Activated CD4-positive, CD25-positive, alpha-beta regulatory T cell treated with anti-CD3 and anti-CD28 coated beads, Interleukin-2, amount 50 U/mL, for 24 hours (primary cell): ENCODE data around the gene APLP2.
"Not testable (repeated sequence)": the region's sequence is repeated elsewhere in the genome, so short reads cannot be mapped to it uniquely, and the experiment has no call there.

ENCODE experiments used
- ATAC-seq, 2 donors: fragments of 150-1000 bp; cut with Tn5 transposase; one replicate each; pipeline ENCODE4 v1.10.0; 2021; ENCODE audit warnings: mild to moderate bottlenecking in 1 of 2, moderate library complexity in 1 of 2

APLP2 gene

DNA sequence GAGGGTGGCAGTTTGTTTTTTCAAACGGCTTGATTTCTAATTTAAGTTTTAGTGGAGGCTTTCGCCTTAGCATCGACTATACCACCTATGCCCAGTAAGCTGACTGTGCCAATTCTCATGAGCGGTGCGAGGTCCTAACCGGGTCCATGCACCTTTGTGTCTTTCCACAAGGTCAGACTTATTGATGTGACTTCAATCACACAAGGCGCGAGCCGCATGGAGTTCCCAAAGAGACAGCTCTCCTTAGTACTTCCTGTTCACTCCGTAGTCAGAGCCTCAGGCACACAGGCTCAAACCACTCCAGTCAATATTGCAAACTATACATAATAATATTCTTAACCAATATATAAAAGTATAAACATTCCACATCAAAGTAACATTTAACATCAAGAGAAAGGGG is 108.1 kb downstream of the APLP2 start:
- no peak for ATAC-seq

DNA sequence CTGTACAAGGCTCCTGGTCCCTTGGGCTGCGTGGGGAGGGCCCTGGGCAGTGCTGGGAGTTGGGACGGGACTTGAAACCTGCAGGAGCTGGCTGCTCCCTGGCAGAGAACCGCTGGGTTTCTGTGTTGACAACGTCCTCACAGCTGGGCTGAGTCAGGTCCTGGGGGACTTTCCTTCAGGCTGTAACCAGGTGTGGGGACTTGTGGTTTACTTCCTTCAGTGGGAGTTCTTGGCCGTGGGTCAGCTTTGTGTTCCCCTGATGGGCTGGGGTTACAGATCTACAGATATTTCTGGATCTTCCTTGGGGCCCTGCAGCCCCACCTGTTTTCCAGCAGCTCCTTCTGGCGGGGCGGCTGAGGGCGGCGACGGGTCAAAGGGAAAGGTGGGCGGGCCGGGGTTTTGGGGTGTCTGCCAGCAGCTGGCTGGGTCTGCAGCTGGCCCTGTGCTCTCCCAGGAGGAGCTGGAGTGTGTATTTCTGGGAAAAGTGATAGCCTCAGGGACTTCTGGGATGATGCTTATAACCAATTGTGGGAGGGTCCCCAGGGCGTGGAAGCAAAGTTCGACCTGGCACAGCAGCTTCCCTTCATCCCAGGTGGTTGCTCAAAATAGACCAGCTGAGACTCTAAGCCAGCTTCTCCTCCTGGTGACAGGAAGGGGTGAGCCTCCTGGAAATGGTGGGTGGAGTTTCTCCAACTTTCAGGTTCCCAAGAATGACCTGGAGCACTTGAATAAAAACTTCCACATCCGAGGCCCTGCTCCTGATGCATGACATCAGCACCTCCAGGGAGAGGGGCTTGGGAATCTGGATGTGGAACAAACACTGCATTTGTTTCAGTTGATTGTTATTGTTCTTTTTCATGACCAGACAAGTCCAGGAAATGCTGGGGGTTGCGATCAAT is 109.0 kb downstream of the APLP2 start:
- ATAC-seq = no peak

DNA sequence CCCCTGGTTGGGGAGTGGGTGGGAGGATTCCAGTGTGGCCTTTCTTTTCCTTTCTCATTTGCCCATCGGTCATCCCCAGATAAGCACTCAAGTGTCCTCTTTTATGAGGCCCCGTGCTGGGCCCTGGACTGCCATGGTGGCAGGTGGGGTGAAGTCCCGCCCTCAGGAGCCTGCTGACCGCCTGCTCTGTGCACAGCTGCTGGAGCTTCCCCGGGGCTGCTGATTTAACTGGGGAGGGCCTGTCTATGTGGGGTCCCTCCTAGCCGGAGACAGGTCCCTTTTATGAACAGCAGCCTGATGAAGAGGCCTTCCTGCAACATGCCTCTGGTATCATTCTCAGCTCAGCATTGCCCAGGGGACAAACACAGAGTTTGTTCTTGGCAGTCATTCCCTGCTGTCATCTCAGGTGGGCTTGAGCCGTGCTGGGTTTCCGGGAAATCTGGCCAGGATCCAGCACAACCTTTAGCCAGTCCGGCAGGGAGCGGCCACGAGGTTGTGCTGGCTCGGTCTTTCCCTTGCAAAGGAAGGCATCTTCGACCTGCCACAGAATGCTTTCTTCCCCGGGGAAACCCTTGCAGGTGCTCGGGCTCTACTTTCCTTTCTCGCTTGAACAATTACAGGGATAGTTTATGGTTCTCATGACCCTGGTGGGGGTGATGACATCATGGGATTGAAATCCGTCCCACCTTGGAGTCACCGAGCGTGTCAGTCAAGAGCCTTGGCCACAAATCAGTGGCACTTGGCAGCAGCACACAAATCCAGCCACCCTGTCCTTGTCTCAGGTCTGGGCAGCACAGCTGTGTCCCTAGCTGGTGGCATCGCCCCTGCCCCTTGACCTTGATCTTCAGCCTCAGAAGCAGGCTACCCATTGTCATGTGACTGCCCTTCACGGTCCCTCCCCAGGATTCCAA is 110.0 kb downstream of the APLP2 start:
- no peak for ATAC-seq

DNA sequence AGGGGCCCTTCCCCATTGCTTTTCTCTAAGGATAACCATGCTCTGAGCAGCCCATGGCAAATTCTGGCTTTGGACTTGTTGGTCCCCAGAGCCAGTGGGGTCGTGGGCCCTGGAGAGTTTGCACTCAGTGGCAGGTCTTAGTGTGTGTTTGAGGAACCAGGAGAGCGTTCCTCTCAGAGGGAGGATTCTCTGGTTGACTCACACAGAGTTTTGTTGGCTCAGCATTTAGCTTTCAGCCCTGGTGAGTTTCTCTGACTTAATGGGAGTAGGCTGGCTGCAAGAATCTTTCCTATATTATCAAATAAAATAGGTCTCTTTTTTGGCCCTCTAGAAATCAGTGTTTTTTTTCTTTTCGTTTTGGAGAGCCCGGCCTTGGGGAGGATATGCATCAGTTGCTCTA is 110.8 kb downstream of the APLP2 start:
- peak in 1 of 2 donors; percentile 27 for ATAC-seq

DNA sequence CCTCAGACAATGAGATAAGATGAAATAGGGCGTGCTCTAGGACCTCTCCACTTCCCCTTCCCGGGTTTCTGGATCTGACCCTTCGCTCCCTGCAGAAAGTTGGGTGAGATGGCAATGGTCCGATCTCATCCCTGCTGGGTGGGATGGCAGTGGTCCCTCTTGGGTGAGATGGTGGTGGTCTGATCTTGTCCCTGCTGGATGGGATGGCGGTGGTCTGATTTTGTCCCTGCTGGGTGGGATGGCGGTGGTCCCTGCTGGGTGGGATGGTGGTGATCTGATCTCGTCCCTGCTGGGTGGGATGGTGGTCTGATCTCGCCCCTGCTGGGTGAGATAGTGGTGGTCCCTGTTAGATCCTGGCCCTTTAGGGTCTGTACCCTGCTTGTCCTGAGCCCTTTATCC is 111.2 kb downstream of the APLP2 start:
- ATAC-seq = no peak

DNA sequence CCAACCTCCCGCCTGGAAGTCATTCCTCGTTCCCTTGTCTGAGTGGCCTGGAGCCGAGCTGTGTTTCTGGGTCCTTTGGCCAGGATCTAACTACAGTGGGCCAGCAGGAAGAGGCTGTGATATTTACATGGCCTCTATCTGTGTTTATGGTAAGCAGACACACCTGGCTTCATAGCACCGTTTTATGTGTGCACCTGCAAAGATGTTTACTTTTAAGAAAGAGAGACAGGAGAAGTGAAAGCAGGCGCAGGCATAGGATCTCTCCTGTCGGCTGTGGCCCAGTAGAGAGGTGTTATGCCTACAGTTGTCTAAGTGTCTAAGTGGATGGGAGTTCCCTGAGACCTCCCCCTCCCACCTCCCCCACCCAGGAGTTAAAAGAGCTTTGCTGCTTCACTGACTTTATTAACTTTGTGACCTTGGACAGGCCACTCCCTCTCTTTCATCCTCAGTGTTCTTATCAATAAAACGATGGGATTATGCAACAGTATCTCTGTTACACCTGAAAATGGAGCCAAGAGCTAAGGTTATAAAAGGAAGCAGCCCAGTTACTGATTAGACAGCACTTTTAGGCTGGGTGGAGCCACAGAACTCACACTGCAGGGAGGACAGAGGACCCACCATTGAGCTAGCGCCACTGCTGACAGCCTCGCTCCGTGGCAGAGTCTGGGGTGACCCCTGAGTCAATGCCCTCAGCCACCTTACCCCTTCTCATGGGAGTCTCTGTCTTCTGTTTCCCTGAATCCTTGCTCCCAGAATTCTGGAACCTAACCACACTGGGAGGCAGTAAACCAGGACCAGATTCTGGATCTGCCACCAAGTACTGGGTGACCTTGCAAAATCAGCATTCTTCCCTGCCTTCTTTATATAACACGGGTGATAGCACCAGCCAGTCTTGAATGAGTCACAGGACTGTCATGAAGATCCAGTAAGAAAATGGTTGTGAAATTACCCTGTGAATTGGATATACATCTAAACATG is 111.9 kb downstream of the APLP2 start:
- ATAC-seq = peak in 1 of 2 donors; percentile 25

DNA sequence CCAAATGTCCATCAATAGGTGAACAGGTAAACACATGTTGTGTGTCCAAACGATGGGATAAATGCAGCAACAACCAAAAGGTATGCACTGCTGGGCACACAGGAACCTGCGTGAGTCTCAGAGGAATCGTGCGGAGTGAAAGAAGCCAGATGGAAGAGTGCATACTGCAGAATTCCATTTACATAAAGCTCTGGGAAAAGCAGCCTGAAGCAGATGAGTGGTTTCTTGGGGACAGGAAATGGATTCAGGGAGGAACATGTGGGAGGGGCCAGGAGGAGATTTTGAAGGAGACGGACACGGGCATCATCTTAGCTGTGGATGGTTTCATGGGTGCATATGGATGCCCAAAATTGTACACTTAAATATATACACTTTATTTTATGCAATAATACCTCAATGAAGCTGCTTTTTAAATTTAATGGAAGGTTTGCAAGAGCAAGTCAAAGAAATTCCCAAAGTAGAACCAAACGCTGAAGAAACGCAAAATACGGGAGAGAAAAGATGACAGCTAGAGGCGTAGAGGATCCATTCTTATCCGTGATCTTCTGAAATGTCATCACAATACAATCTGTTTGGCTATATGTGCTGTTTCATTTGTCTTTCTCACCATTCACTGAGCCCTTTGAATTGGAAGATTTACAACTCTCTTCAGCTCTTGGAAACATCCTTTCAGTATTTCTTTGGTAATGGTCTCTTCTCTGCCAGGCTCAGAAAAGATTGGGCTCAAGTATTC is 114.3 kb downstream of the APLP2 start:
- no peak for ATAC-seq

DNA sequence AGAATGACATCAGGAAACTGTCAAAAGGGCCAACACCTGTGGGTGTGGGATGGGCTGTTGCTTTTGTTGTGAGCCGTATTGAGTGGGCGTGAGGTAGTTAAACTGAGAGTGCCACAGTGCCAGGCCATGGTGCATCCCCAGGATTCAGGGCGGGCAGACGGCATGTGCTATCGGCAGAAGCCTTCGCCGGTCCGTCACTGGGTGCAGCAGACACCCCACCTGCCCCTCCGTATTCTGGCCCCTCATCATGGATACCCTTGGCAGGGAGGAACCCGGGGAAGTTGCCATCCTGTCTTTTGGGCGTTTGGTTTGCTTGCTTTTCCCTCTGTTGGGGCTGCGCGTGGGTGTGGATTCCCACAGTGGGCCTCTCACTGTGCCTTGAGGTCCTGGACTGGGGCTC is 117.4 kb downstream of the APLP2 start:
- no peak for ATAC-seq

DNA sequence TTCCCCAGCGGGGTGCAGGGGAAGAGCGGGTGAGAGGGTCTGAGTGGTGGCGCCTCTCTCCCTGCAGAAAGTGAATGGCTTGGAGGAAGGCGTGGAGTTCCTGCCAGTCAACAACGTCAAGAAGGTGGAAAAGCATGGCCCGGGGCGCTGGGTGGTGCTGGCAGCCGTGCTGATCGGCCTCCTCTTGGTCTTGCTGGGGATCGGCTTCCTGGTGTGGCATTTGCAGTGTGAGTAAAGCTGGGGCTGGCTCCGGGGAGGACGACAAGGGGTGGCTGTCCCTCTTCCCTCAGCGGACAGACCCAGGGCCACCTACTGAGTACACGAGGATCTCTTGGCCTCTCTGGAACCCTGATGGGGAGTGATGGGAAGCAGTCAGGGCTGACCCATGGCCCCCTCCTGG is 118.4 kb downstream of the APLP2 start:
- ATAC-seq = no peak

DNA sequence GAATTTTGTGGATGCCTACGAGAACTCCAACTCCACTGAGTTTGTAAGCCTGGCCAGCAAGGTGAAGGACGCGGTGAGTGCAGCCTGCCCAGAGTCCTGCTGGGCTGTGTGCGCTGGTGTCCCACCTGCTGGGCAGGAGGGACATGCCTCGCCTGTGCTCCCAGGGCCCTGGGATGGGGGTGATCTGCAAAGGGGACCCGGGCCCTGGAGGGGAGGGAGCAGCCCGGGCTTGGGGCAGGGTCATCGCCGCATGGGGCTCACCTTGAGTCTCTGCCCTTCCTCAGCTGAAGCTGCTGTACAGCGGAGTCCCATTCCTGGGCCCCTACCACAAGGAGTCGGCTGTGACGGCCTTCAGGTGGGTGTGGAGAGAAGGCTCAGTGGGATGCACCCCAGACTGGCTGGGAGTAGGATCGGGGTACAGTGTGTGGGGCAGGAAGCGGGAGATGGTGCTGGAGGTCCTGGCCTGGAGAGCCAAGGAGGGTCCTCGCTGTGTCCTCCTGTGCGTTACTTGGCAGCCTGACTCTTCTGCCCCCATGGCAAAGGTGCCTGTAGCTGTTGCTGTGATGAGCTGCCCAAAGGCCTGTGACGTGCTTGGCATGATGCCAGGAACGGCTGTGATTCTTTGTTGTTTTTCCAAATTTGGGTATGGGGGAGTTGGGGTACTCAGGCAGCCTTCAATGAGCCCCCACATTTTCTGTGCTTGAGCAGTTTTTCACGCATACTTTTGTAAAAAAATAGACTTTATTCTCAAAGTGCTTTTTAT is 119.1 kb downstream of the APLP2 start:
- no peak for ATAC-seq

DNA sequence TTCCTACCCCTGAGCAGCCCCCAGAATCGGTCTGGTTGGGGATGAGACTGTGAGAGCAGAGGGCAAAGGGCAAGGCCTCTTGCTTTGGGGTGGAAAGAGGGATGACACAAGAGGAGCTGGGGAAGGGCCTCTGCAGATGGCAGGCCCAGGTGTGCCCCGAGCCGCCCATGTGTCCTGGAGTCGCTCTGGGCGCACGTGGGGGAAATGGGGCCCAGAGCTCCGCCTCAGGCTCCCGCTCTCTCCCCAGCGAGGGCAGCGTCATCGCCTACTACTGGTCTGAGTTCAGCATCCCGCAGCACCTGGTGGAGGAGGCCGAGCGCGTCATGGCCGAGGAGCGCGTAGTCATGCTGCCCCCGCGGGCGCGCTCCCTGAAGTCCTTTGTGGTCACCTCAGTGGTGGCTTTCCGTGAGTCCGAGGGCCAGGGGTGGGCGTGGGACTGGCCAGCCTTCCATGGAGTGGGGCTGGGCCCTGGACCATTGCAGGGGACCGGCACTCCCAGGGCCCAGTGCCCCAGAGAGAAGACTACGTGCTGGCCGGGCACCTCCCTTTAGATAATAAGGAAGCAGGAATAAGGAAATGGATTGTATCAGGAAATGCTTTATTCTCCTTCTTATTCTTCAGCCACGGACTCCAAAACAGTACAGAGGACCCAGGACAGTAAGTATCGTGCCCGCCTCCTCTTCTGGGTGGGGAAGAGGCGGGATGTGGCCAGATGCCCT is 120.0 kb downstream of the APLP2 start:
- ATAC-seq = no peak

DNA sequence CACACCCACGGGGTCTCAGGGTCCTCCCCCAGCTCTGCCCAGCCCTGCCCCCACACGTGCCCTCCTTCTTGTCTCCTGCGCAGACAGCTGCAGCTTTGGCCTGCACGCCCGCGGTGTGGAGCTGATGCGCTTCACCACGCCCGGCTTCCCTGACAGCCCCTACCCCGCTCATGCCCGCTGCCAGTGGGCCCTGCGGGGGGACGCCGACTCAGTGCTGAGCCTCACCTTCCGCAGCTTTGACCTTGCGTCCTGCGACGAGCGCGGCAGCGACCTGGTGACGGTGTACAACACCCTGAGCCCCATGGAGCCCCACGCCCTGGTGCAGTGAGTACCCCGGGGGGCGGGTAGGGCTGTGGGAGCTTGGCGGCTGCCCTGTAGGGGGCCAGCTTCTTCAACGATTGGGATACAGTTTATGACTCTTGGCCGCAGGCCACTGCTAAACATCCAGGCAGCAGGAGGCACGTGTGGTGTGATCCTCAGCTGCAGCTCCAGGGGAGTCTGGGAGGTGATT is 120.7 kb downstream of the APLP2 start:
- no peak for ATAC-seq

DNA sequence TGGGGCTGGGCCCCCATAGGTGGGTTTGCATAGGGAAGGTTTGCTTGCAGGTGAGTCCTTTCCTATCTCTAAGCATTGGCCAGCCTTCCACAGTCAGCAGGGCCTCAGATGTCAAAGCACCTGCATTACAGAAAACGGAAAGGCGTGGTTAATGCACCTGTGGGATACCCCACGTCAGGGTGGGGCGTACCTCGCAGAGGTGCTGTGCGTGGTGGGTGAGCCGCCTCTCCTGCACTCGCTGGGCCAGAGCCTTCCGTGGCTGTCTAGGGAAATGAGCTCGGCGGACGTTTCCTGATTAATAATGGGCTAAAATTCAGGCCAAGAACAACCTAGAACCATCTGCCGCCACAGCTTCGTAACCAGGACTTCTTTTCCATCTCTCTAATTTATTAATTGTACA is 122.2 kb downstream of the APLP2 start:
- no peak for ATAC-seq

DNA sequence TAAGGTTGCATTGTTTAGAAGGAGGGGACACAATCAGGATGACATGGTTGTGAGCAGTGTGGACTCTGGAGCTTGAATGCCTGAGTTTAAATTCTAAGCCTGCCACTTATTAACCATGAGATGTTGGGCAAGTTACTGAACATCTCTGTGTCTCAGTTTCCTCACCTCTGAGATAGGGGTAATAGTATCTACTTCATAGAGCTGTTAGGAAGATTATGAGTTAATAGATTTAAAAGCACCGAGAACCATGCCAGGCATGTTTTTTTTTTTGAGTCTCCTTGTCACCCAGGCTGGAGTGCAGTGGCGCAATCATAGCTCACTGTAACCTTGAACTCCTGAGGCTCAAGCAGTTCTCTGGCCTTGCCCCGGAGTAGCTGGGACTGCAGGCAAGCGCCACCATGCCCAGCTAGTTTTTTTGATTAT is 123.2 kb downstream of the APLP2 start:
- no peak for ATAC-seq

DNA sequence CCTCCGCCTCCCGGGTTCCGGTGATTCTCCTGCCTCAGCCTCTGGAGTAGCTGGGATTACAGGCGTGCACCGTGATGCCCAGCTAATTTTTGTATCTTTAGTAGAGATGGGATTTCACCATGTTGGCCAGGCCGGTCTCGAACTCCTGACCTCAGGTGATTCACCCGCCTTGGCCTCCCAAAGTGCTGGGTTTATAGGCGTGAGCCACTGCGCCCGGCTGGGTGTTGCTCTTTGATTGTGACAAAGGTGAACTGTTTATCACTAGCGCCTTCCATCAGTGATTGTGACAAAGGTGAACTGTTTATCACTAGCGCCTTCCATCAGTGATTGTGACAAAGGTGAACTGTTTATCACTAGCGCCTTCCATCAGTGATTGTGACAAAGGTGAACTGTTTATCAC is 123.9 kb downstream of the APLP2 start:
- not testable (repeated sequence) for ATAC-seq
